HL-60/S4 treated with retinoic acid at 250 ng/mL for 4 days and 3 days (cell line): ENCODE results near the gene LBR.

ENCODE experiments used
- in situ Hi-C: fragments of 300-500 bp; cut with MboI; formaldehyde crosslinking; loops from 2 replicates; pipeline ENCODE4 v1.7.0; 2022; ENCODE audit warnings: low sequenced_read_pairs

The LBR gene

DNA sequence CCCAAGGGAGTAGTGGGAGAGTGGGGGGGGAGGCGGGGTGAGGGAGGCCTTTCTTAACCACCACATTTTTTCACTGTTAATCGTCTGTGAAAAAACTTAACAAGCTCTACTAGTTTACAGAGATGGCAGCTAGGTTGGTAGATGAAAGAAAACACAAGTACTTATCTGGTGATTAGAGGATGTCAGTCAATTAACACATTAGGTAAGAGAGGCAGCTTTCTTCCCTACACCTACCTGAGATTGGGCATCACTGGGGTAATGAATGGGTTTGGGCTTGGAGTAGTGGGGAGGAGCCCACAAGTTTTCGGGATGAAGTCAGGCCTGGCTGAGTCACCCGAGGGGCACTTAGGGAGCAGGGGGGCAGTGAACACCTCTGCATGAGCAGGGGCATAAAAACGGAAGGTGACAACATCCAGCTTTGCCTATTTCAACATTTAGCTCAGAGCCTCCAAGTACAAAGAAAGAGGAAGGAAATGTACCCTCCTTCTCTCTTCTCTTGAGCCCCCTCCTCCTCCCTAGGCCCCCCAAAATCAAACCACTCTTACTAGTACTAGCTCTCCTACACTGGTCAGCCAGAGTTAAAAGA is 2.5 kb downstream of the LBR start:
- in situ Hi-C loops = no loop called here

DNA sequence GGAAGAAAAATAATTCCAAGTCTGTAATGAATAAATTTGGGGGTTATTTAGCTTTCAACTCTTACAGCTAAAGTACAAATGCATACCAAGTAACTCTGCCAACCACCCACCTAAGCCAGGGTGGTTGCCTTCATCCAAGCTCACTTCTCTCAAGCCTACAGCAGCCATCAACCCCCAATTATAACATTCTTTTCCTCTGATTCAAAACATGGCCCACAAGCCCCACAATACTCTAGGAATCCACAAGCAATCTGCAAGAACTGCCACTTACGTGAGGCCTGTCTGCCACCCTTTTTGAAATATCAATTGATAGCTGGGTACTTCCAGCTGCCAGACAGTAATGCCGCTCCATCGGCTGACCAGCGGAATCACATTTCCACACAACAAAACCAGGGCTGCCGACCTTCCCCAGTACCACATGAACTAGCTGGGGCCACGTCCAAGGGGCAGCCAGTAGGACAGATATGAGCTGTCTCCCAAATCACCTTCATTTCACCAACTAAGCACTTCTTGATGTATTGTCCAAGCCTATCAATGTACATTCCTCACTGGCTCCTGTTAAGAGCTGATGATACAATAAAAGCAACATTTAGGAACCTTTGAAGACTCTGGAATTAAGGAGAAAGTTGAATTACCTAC is 3.2 kb downstream of the LBR start:
- in situ Hi-C loops = no loop called here

DNA sequence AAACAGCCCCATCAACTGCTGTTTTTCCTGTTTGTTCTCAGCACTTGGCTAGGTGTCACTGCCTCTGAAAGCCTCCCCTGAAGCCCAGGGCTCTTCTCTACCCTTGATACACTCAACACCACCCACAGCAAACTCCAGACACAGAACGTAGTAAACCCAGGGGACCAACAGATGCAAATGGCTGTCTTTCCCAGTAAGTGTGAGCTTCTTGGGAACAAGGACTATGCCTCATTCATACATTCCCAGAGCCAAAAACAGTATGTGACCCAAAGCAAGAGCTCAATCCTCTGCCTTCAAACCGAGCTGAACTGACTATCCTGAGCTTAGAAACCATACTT is 4.4 kb downstream of the LBR start:
- in situ Hi-C loops = no loop called here

DNA sequence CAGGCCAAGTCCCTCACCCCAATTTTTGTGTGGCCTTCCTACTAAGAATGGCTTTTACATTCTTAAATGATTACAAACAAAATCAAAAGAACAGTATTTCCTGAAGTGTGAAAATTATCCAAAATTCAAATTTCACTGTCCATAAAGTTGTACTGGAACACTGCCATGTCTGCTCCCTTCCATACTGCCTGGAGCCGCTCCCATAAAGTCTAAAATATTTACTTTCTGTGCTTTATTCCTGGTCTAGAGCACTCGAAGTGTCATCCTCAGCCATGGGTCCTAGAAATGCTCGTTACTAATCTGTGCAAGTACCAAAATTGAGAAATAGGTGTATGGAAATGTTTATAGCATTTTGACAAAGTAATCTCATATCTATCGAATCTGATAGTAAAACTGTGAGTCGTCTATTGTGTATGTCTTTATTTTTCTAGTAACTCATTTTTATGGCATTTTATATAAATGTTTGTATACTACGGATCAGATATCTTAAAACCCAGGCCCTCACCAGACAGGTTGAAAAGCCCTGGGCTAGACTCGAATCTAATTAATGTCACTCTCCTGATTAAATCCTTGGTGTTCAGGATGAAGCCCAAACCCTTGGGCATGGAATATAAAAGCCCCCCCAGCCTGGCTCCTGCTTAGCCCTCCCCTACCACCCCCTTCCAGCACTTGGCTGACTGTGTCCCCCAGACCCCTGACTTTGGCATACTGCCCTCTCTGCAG is 4.9 kb downstream of the LBR start:
- in situ Hi-C loops = no loop called here

GRCh38 chr1:225422031-225422605 is 5.7 kb downstream of the LBR start:
- in situ Hi-C loops = no loop called here

- in situ Hi-C loops = no loop called here
Measured at GRCh38 chr1:225418598-225418997, 9.2 kb downstream of the LBR start.

DNA sequence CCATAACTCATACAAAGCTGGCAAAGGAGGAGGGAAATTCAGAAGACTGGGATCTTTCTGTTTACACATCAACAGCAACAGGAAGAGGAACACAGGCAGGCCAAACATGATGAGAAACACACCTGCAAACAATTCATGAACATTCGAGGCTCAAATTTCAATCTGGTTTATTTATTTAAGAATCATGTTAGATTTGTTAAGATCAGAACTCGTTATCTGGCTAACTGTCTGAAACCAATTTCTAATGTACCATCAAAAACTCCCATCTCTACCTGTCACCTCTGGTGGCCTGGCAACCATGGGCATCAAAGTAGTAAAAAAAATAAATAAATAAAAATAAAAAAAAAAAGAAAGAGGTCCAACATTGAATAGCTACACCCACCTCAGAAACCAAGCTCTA is 9.8 kb downstream of the LBR start:
- in situ Hi-C loops = no loop called here

DNA sequence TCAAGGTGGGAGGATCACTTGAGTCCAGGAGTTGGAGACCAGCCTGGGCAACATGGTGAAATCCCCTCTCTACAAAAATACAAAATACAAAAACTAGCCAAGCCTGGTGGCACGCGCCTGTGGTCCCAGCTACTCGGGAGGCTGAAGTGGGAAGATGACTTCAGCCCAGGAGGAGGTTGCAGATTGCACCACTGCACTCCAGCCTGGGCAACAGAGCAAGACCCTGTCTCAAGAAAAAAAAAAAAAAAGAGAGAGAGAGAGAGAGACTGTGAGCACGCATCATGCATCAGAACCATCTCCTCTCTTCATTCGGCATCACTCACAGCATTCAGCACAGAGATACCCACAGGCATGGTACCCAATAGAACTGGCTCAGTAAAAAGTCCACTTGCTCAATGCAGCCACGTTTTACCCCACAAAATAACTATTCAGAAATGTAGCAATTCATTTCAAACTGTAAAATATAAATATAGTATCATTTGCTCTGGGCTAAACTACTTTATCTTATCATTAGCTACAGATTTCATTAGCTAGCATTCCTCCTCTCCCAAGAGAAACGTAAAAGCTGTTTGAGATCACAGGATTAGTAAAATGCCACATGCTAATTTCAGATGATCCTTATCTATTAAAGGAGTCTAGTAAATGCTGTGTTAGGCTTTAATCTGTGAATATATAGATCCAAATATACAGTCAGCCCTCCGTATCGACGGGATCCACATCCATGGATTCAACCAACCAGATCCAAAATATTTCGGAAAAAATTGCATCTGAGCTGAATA is 11.7 kb downstream of the LBR start:
- in situ Hi-C loops = no loop called here

- in situ Hi-C loops = no loop called here
Measured at GRCh38 chr1:225415307-225415706, 12.5 kb downstream of the LBR start.

DNA sequence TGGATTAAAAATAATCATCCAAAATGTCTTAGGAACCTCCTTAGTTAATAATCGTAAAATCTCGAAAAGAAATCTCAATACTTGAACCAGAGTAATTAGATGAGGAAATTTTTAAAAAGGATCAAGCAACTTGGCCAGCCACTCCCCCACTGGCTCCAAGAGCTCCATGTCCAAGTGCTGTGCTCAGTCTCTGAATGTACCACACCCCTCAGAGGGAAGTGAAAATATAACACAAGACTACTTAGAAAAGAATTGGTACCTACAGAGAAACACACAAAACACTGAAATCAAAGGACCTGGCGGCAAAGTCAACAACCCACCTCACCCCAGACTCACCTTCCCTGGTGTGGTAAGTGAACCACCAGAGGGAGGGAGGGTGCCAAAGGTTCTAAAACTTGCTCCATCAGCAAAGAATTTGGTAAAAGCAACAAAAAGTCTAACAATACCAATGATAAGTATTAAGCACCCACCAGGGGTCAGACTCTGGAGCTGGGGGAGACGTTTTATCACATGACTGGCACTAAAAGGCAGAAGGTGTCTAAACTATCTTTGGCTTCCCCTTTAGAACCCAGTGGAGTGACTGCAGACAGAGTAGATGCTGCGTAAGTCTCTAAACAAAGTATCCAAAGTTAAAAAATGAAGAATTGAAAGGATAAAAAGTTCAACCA is 14.0 kb downstream of the LBR start:
- in situ Hi-C loops = no loop called here

GRCh38 chr1:225412803-225413351 is 15.0 kb downstream of the LBR start:
- in situ Hi-C loops = no loop called here

DNA sequence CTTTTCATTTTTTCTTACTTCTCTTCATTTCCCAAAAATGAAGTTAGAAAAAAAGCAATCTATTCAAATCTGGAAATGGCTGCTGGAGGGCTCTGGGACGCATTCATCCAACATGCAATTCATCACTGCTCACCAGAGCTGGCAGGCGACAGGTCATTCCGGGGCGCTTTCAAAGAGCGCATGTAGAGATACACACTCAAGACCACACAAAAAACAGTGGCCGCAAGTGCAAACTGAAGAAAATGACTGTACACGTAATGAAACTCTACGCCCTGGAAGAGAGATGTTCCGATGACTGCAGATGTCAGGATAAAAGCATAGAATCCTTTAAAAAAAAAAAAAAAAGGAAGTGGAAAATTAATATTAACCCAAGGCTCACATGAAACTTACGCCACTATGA is 15.5 kb downstream of the LBR start:
- in situ Hi-C loops = no loop called here

- in situ Hi-C loops = no loop called here
Measured at GRCh38 chr1:225410036-225410435, 17.8 kb downstream of the LBR start.

- in situ Hi-C loops = no loop called here
Measured at GRCh38 chr1:225409051-225409450, 18.8 kb downstream of the LBR start.

- in situ Hi-C loops = no loop called here
Measured at GRCh38 chr1:225408249-225408648, 19.6 kb downstream of the LBR start.

- in situ Hi-C loops = no loop called here
Measured at GRCh38 chr1:225407755-225408154, 20.1 kb downstream of the LBR start.

GRCh38 chr1:225406976-225407725 is 20.7 kb downstream of the LBR start:
- in situ Hi-C loops = no loop called here

- in situ Hi-C loops = no loop called here
Measured at GRCh38 chr1:225400968-225401367, 26.9 kb downstream of the LBR start.

GRCh38 chr1:225396357-225396756 is 31.5 kb downstream of the LBR start:
- in situ Hi-C loops = no loop called here

GRCh38 chr1:225389843-225390242 is 38.0 kb downstream of the LBR start:
- in situ Hi-C loops = no loop called here
